ENCODE data around the gene TSKU.

Gene TSKU

GRCh38 chr11:76761718-76762355, 21.3 kb upstream of the TSKU start:
- DNase-seq (ENCODE audit: extremely low read depth, insufficient read length): no peak
- Histone ChIP-seq H3K27me3 (replicated peaks; ENCODE audit: control insufficient read depth, insufficient read depth, low read length) (peaks cover 2% of the 10 kb centered on the region), H3K4me3 (replicated peaks; ENCODE audit: low read depth, low read length) (no peak overlapping the region), H3K36me3 (ENCODE audit: control insufficient read depth, insufficient read depth, low read length) (no peaks in the 10 kb centered on the region)
- no peak for TF ChIP-seq CTCF (IDR thresholded peaks at IDR 0.05; ENCODE audit: insufficient read depth, low read length, poor library complexity, severe bottlenecking)

GRCh38 chr11:76762356-76762752, 20.8 kb upstream of the TSKU start:
- TF ChIP-seq CTCF (IDR thresholded peaks at IDR 0.05; ENCODE audit: insufficient read depth, low read length, poor library complexity, severe bottlenecking): no peak
- no peak overlapping the region for H3K4me3 ChIP-seq (replicated peaks; ENCODE audit: low read depth, low read length)
- peaks cover 2% of the 10 kb centered on the region for H3K27me3 ChIP-seq (replicated peaks; ENCODE audit: control insufficient read depth, insufficient read depth, low read length)
- no peak for DNase-seq (ENCODE audit: extremely low read depth, insufficient read length)
- no peaks in the 10 kb centered on the region for H3K36me3 ChIP-seq (ENCODE audit: control insufficient read depth, insufficient read depth, low read length)

- no peak for TF ChIP-seq CTCF (IDR thresholded peaks at IDR 0.05; ENCODE audit: insufficient read depth, low read length, poor library complexity, severe bottlenecking)
- no peak for DNase-seq (ENCODE audit: extremely low read depth, insufficient read length)
Measured at GRCh38 chr11:76762867-76763572, 20.1 kb upstream of the TSKU start.

GRCh38 chr11:76763573-76764346, 19.4 kb upstream of the TSKU start:
- H3K27me3 ChIP-seq (replicated peaks; ENCODE audit: control insufficient read depth, insufficient read depth, low read length): peaks cover 2% of the 10 kb centered on the region
- TF ChIP-seq CTCF (IDR thresholded peaks at IDR 0.05; ENCODE audit: insufficient read depth, low read length, poor library complexity, severe bottlenecking): no peak
- no peaks in the 10 kb centered on the region for H3K36me3 ChIP-seq (ENCODE audit: control insufficient read depth, insufficient read depth, low read length)
- DNase-seq (ENCODE audit: extremely low read depth, insufficient read length): no peak
- no peak overlapping the region for H3K4me3 ChIP-seq (replicated peaks; ENCODE audit: low read depth, low read length)

More at GRCh38 chr11:76762867-76763572, 20.1 kb upstream of the TSKU start:
- H3K36me3 ChIP-seq (ENCODE audit: control insufficient read depth, insufficient read depth, low read length): no peaks in the 10 kb centered on the region
- H3K27me3 ChIP-seq (replicated peaks; ENCODE audit: control insufficient read depth, insufficient read depth, low read length): peaks cover 2% of the 10 kb centered on the region
- no peak overlapping the region for H3K4me3 ChIP-seq (replicated peaks; ENCODE audit: low read depth, low read length)

GRCh38 chr11:76764941-76765665, 18.1 kb upstream of the TSKU start:
- no peak for TF ChIP-seq CTCF (IDR thresholded peaks at IDR 0.05; ENCODE audit: insufficient read depth, low read length, poor library complexity, severe bottlenecking)
- Histone ChIP-seq H3K27me3 (replicated peaks; ENCODE audit: control insufficient read depth, insufficient read depth, low read length) (peaks cover 2% of the 10 kb centered on the region), H3K36me3 (ENCODE audit: control insufficient read depth, insufficient read depth, low read length) (no peaks in the 10 kb centered on the region), H3K4me3 (replicated peaks; ENCODE audit: low read depth, low read length) (no peak overlapping the region)
- no peak for DNase-seq (ENCODE audit: extremely low read depth, insufficient read length)
